Stimulated activated CD4-positive, alpha-beta T cell treated with anti-CD3 and anti-CD28 coated beads, TNF-alpha, amount 100 ng/mL, for 1 hour (primary cell): ENCODE data around the gene KIF16B.

Experiments
- DNase-seq, 3 donors: peaks; one replicate each; pipeline ENCODE4 v3.0.0-alpha.2; 2020; ENCODE audit warnings: low read depth in 3 of 3, low spot score in 1 of 3

KIF16B gene

DNA sequence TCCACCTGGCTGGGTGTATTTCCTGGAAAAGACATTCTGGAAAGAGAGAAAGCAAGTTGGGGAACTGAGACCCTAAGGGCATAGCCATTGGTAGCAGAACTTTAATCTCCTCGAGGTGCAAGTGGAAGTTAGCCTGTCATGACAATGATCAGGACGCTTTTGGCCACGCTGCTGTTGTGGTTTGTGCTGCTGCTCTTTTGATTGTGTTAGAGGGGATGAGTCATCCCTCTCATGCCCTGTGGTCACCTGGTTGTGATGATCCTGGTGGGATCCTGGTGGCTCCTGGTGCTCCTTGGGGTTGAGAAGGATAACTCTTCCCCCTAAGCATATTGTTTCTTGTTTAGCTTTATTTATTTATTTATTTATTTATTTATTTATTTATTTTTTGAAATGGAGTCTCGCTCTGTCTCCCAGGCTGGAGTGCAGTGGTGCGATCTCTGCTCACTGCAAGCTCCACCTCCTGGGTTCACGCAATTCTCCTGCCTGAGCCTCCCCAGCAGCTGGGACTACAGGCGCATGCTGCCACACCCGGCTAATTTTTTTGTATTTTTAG, 350.3 kb downstream of the KIF16B start:
- DNase-seq = no peak
